HG03039 (cell line): ENCODE measurements around the gene ZYG11B.
"Not testable (repeated sequence)": the region's sequence is repeated elsewhere in the genome, so short reads cannot be mapped to it uniquely, and the experiment has no call there.

ENCODE experiments used
- ATAC-seq: cut with Tn5 transposase; IDR thresholded peaks from one replicate; pipeline ENCODE4 v1.9.1; 2021; ENCODE audit warnings: mild to moderate bottlenecking, moderate library complexity; ENCODE audit not compliant: unreplicated experiment

Gene ZYG11B

GRCh38 chr1:52706941-52707926, 19.0 kb upstream of the ZYG11B start:
- no peak for ATAC-seq

GRCh38 chr1:52707927-52708655, 18.2 kb upstream of the ZYG11B start:
- ATAC-seq = no peak

GRCh38 chr1:52709016-52709415, 17.2 kb upstream of the ZYG11B start:
- ATAC-seq = no peak

- no peak for ATAC-seq
These were observed 12.7 kb upstream of the ZYG11B start for GRCh38 chr1:52713590-52713989.

- not testable (repeated sequence) for ATAC-seq
These were observed 11.0 kb upstream of the ZYG11B start for GRCh38 chr1:52715296-52715695.

GRCh38 chr1:52723260-52723659, 3.0 kb upstream of the ZYG11B start:
- ATAC-seq = no peak

- ATAC-seq = no peak
These were observed 369 bp upstream of the ZYG11B start for GRCh38 chr1:52725903-52726264.

GRCh38 chr1:52727114-52727586, 897 bp downstream of the ZYG11B start:
- no peak for ATAC-seq

- no peak for ATAC-seq
These were observed 1.9 kb downstream of the ZYG11B start for GRCh38 chr1:52727956-52728656.

- no peak for ATAC-seq
These were observed 7.1 kb downstream of the ZYG11B start for GRCh38 chr1:52733368-52733767.

- not testable (repeated sequence) for ATAC-seq
These were observed 9.1 kb downstream of the ZYG11B start for GRCh38 chr1:52735371-52735770.

- no peak for ATAC-seq
These were observed 11.9 kb downstream of the ZYG11B start for GRCh38 chr1:52738148-52738547.

- no peak for ATAC-seq
These were observed 12.6 kb downstream of the ZYG11B start for GRCh38 chr1:52738893-52739292.

- ATAC-seq = no peak
These were observed 13.6 kb downstream of the ZYG11B start for GRCh38 chr1:52739699-52740467.

GRCh38 chr1:52741259-52741658, 15.0 kb downstream of the ZYG11B start:
- no peak for ATAC-seq

GRCh38 chr1:52746189-52746588, 19.9 kb downstream of the ZYG11B start:
- no peak for ATAC-seq

GRCh38 chr1:52747450-52747849, 21.2 kb downstream of the ZYG11B start:
- ATAC-seq = no peak

- no peak for ATAC-seq
These were observed 21.9 kb downstream of the ZYG11B start for GRCh38 chr1:52748119-52748518.

- ATAC-seq = not testable (repeated sequence)
These were observed 23.2 kb downstream of the ZYG11B start for GRCh38 chr1:52749496-52749895.

GRCh38 chr1:52750139-52750538, 23.9 kb downstream of the ZYG11B start:
- not testable (repeated sequence) for ATAC-seq
